Ovary (tissue), 3 donors: Measurements from ENCODE around the gene MLF2.

Experiments
- EP300 ChIP-seq: sonication (generic); formaldehyde crosslinking; IDR thresholded peaks from one replicate; pipeline ENCODE4 v1.6.1; 2017; ENCODE audit warnings: antibody characterized with exemption
- POLR2A ChIP-seq: fragments of 450-650 bp; IDR thresholded peaks from one replicate; pipeline ENCODE4 v1.6.1; 2017; ENCODE audit warnings: antibody characterized with exemption, mild to moderate bottlenecking, moderate library complexity
- TF ChIP-seq, protein P1 (sequence below), 3 donors: fragments of 450-650 bp in 2 of 3; fragments of 200-600 bp in 1 of 3; IDR thresholded peaks; one replicate each; pipeline versions ENCODE4 v1.5.1 to v1.8.0; 2016 to 2022; ENCODE audit warnings: antibody characterized with exemption in 3 of 3, mild to moderate bottlenecking in 1 of 3
- donor health status: DM: no; HTN: no; CAD: no.

- TF ChIP-seq, protein P1, sequence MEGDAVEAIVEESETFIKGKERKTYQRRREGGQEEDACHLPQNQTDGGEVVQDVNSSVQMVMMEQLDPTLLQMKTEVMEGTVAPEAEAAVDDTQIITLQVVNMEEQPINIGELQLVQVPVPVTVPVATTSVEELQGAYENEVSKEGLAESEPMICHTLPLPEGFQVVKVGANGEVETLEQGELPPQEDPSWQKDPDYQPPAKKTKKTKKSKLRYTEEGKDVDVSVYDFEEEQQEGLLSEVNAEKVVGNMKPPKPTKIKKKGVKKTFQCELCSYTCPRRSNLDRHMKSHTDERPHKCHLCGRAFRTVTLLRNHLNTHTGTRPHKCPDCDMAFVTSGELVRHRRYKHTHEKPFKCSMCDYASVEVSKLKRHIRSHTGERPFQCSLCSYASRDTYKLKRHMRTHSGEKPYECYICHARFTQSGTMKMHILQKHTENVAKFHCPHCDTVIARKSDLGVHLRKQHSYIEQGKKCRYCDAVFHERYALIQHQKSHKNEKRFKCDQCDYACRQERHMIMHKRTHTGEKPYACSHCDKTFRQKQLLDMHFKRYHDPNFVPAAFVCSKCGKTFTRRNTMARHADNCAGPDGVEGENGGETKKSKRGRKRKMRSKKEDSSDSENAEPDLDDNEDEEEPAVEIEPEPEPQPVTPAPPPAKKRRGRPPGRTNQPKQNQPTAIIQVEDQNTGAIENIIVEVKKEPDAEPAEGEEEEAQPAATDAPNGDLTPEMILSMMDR (IDR thresholded peaks at IDR 0.05): no peak
- TF ChIP-seq EP300 (no peak), POLR2A (no peak)
These were observed 5.7 kb downstream of the MLF2 start for GRCh38 chr12:6747216-6747615.
